Dendritic cell treated with granulocyte-macrophage colony-stimulating factor and Interleukin-4, amounts not matched to agents 40 ng/mL and 50 ng/mL, for 4 days (primary cell): ENCODE measurements around the gene IFRD2.
A peak's percentile ranks its signal among the peaks of the same experiment; 100 is the strongest.

ENCODE experiments used
- H3K27ac Mint-ChIP-seq: one replicate; pipeline ENCODE4 v1.8.0; 2022; ENCODE audit warnings: mild to moderate bottlenecking, mixed read lengths
- H3K27me3 Mint-ChIP-seq: one replicate; pipeline ENCODE4 v1.8.0; 2022; ENCODE audit warnings: mild to moderate bottlenecking, mixed read lengths
- H3K36me3 Mint-ChIP-seq: one replicate; pipeline ENCODE4 v1.8.0; 2022; ENCODE audit warnings: low read depth, mixed read lengths
- H3K4me1 Mint-ChIP-seq: one replicate; pipeline ENCODE4 v1.8.0; 2022; ENCODE audit warnings: low read depth, mixed read lengths
- H3K4me3 Mint-ChIP-seq: one replicate; pipeline ENCODE4 v1.8.0; 2022; ENCODE audit warnings: mild to moderate bottlenecking, moderate library complexity, mixed read lengths
- H3K9me3 Mint-ChIP-seq: one replicate; pipeline ENCODE4 v1.8.0; 2022; ENCODE audit warnings: mixed read lengths
- intact Hi-C: fragments of 100-400 bp; cut with micrococcal nuclease; formaldehyde crosslinking; loops from one replicate; pipeline ENCODE4 v1.15.0; 2022

The IFRD2 gene

GRCh38 chr3:50242851-50243542 is 49.2 kb downstream of the IFRD2 start:
- intact Hi-C loops, result no loop called here
- Mint-ChIP-seq H3K27ac (peak overlapping the region; percentile 97), H3K4me1 (peaks cover 94% of the 10 kb centered on the region), H3K36me3 (peaks cover 92% of the 10 kb centered on the region), H3K9me3 (no peaks in the 10 kb centered on the region), H3K27me3 (no peaks in the 10 kb centered on the region), H3K4me3 (peak overlapping the region; percentile 80)

- H3K4me3 Mint-ChIP-seq, result peak overlapping the region; percentile 80
- H3K36me3 Mint-ChIP-seq, result peaks cover 92% of the 10 kb centered on the region
- intact Hi-C loops, result no loop called here
- H3K27ac Mint-ChIP-seq, result peak overlapping the region; percentile 97
- no peaks in the 10 kb centered on the region for H3K9me3 Mint-ChIP-seq
- H3K4me1 Mint-ChIP-seq, result peaks cover 88% of the 10 kb centered on the region
- H3K27me3 Mint-ChIP-seq, result no peaks in the 10 kb centered on the region
These were observed 49.9 kb downstream of the IFRD2 start for GRCh38 chr3:50242381-50242770.

GRCh38 chr3:50241713-50242380 is 50.4 kb downstream of the IFRD2 start:
- Mint-ChIP-seq H3K36me3 (peaks cover 92% of the 10 kb centered on the region), H3K4me3 (peak overlapping the region; percentile 69), H3K27ac (peak overlapping the region; percentile 97), H3K9me3 (no peaks in the 10 kb centered on the region), H3K27me3 (no peaks in the 10 kb centered on the region), H3K4me1 (peaks cover 82% of the 10 kb centered on the region)
- intact Hi-C loops, result no loop called here

GRCh38 chr3:50241163-50241562 is 51.1 kb downstream of the IFRD2 start:
- intact Hi-C loops, result no loop called here
- H3K36me3 Mint-ChIP-seq, result peaks cover 92% of the 10 kb centered on the region
- H3K4me3 Mint-ChIP-seq, result peak overlapping the region; percentile 69
- peak overlapping the region; percentile 97 for H3K27ac Mint-ChIP-seq
- H3K4me1 Mint-ChIP-seq, result peaks cover 76% of the 10 kb centered on the region
- H3K27me3 Mint-ChIP-seq, result no peaks in the 10 kb centered on the region
- H3K9me3 Mint-ChIP-seq, result no peaks in the 10 kb centered on the region

GRCh38 chr3:50239649-50240048 is 52.6 kb downstream of the IFRD2 start:
- Mint-ChIP-seq H3K27me3 (no peaks in the 10 kb centered on the region), H3K9me3 (no peaks in the 10 kb centered on the region), H3K4me3 (peak overlapping the region; percentile 99), H3K27ac (peak overlapping the region; percentile 97), H3K4me1 (peaks cover 72% of the 10 kb centered on the region), H3K36me3 (peaks cover 78% of the 10 kb centered on the region)
- intact Hi-C loops, result loop anchor here (5.0 kb wide), 1 partner anchor 98 kb away; no protein-coding TSS in a partner anchor

- H3K4me1 Mint-ChIP-seq, result peaks cover 71% of the 10 kb centered on the region
- intact Hi-C loops, result loop anchor here (5.0 kb wide), 1 partner anchor 99 kb away; no protein-coding TSS in a partner anchor
- H3K27ac Mint-ChIP-seq, result peak overlapping the region; percentile 97
- H3K36me3 Mint-ChIP-seq, result peaks cover 68% of the 10 kb centered on the region
- H3K9me3 Mint-ChIP-seq, result no peaks in the 10 kb centered on the region
- H3K4me3 Mint-ChIP-seq, result peak overlapping the region; percentile 99
- H3K27me3 Mint-ChIP-seq, result no peaks in the 10 kb centered on the region
These were observed 53.6 kb downstream of the IFRD2 start for GRCh38 chr3:50238549-50239026.

GRCh38 chr3:50237754-50238548 is 54.3 kb downstream of the IFRD2 start:
- Mint-ChIP-seq H3K9me3 (no peaks in the 10 kb centered on the region), H3K27me3 (no peaks in the 10 kb centered on the region), H3K36me3 (peaks cover 64% of the 10 kb centered on the region), H3K4me3 (peak overlapping the region; percentile 99), H3K4me1 (peaks cover 74% of the 10 kb centered on the region), H3K27ac (peak overlapping the region; percentile 97)
- intact Hi-C loops, result loop anchor here (5.0 kb wide), 1 partner anchor 99 kb away; no protein-coding TSS in a partner anchor
